ENCODE results near the gene MYH9. TPM values are rescaled to one million over a fixed set of nuclear protein-coding genes. Genes with fewer than 3 reads are reported as not detected.
A peak's percentile ranks its signal among the peaks of the same experiment; 100 is the strongest.
"Not testable (repeated sequence)": the region's sequence is repeated elsewhere in the genome, so short reads cannot be mapped to it uniquely, and the experiment has no call there.

MYH9 gene
- total RNA-seq, 1 donor from 2014 or later, result 138 TPM

GRCh38 chr22:36395055-36395849 lies 7.5 kb upstream of the MYH9 start:
- no peak for DNase-seq
- no peak for ATAC-seq (ENCODE audit: poor library complexity)
- intact Hi-C loops (cut with DNase I), result no loop called here

GRCh38 chr22:36391638-36392037 lies 3.9 kb upstream of the MYH9 start:
- DNase-seq (no peak), ATAC-seq (ENCODE audit: poor library complexity) (no peak)
- intact Hi-C loops (cut with DNase I), result no loop called here

GRCh38 chr22:36389122-36389521 lies 1.4 kb upstream of the MYH9 start:
- ATAC-seq (ENCODE audit: poor library complexity); DNase-seq: not testable (repeated sequence)
- intact Hi-C loops (cut with DNase I), result loop anchor here (5.0 kb wide), 3 partner anchors 63 to 78 kb away; no protein-coding TSS in a partner anchor

- ATAC-seq (ENCODE audit: poor library complexity), result no peak
- intact Hi-C loops (cut with DNase I), result loop anchor here (5.0 kb wide), 3 partner anchors 65 to 80 kb away; no protein-coding TSS in a partner anchor
- DNase-seq, result no peak
These were observed 133 bp downstream of the MYH9 start for GRCh38 chr22:36387709-36387958.

- ATAC-seq (ENCODE audit: poor library complexity), result peak; percentile 13
- intact Hi-C loops (cut with DNase I), result loop anchor here (5.0 kb wide), 3 partner anchors 65 to 80 kb away; no protein-coding TSS in a partner anchor
- peak; percentile 91 for DNase-seq
These were observed 663 bp downstream of the MYH9 start for GRCh38 chr22:36386900-36387708.

- DNase-seq, result peak; percentile 61
- intact Hi-C loops (cut with DNase I), result loop anchor here (5.0 kb wide), 3 partner anchors 64 to 81 kb away; no protein-coding TSS in a partner anchor
- ATAC-seq (ENCODE audit: poor library complexity), result peak; percentile 3
These were observed 1.3 kb downstream of the MYH9 start for GRCh38 chr22:36386351-36386899.

- intact Hi-C loops (cut with DNase I), result loop anchor here (5.0 kb wide), 3 partner anchors 63 to 82 kb away; no protein-coding TSS in a partner anchor
- DNase-seq, result peak; percentile 64
- peak; percentile 1 for ATAC-seq (ENCODE audit: poor library complexity)
These were observed 2.0 kb downstream of the MYH9 start for GRCh38 chr22:36385491-36386350.

- no peak for DNase-seq
- no peak for ATAC-seq (ENCODE audit: poor library complexity)
- intact Hi-C loops (cut with DNase I), result loop anchor here (5.0 kb wide), 3 partner anchors 63 to 82 kb away; no protein-coding TSS in a partner anchor
These were observed 2.8 kb downstream of the MYH9 start for GRCh38 chr22:36384766-36385481.

GRCh38 chr22:36383110-36383581 lies 4.6 kb downstream of the MYH9 start:
- intact Hi-C loops (cut with DNase I), result no loop called here
- ATAC-seq (ENCODE audit: poor library complexity) (no peak), DNase-seq (no peak)

GRCh38 chr22:36381513-36382128 lies 6.1 kb downstream of the MYH9 start:
- intact Hi-C loops (cut with DNase I), result no loop called here
- no peak for DNase-seq
- no peak for ATAC-seq (ENCODE audit: poor library complexity)

- no peak for ATAC-seq (ENCODE audit: poor library complexity)
- no peak for DNase-seq
- intact Hi-C loops (cut with DNase I), result no loop called here
These were observed 8.0 kb downstream of the MYH9 start for GRCh38 chr22:36379593-36380361.

GRCh38 chr22:36378869-36379217 lies 8.9 kb downstream of the MYH9 start:
- intact Hi-C loops (cut with DNase I), result no loop called here
- no peak for ATAC-seq (ENCODE audit: poor library complexity)

GRCh38 chr22:36378080-36378868 lies 9.5 kb downstream of the MYH9 start:
- intact Hi-C loops (cut with DNase I), result no loop called here
- no peak for DNase-seq
- ATAC-seq (ENCODE audit: poor library complexity), result no peak

More at GRCh38 chr22:36378869-36379217, 8.9 kb downstream of the MYH9 start:
- DNase-seq, result no peak

- ATAC-seq (ENCODE audit: poor library complexity) (peak; percentile 21), DNase-seq (no peak)
- intact Hi-C loops (cut with DNase I), result no loop called here
These were observed 10.6 kb downstream of the MYH9 start for GRCh38 chr22:36377022-36377631.

- DNase-seq, result no peak
- intact Hi-C loops (cut with DNase I), result no loop called here
- ATAC-seq (ENCODE audit: poor library complexity), result no peak
These were observed 11.5 kb downstream of the MYH9 start for GRCh38 chr22:36376265-36376664.
